Central memory CD8-positive, alpha-beta T cell (primary cell): ENCODE data around the gene LRMDA.

ENCODE experiments used
- ATAC-seq: fragments of 150-1000 bp; cut with Tn5 transposase; replicated peaks from 2 replicates; pipeline ENCODE4 v1.10.0; 2022; ENCODE audit warnings: mild to moderate bottlenecking, moderate FRiP score, moderate number of reproducible peaks; ENCODE audit not compliant: poor library complexity, severe bottlenecking; ENCODE audit errors: extremely low read depth
- DNase-seq, 2 donors: peaks; one replicate each; pipeline ENCODE4 v3.0.0; 2021; ENCODE audit warnings: low spot score in 2 of 2
- H3K27ac Mint-ChIP-seq: one replicate; pipeline ENCODE4 v1.8.0; 2022; ENCODE audit warnings: low read depth, mild to moderate bottlenecking, moderate library complexity, mixed read lengths
- H3K27me3 Mint-ChIP-seq: one replicate; pipeline ENCODE4 v1.8.0; 2022; ENCODE audit warnings: mixed read lengths
- H3K36me3 Mint-ChIP-seq: one replicate; pipeline ENCODE4 v1.8.0; 2022; ENCODE audit warnings: mild to moderate bottlenecking, moderate library complexity, mixed read lengths; ENCODE audit not compliant: insufficient read depth
- H3K4me1 Mint-ChIP-seq: one replicate; pipeline ENCODE4 v1.8.0; 2022; ENCODE audit warnings: mixed read lengths
- H3K4me3 Mint-ChIP-seq: one replicate; pipeline ENCODE4 v1.8.0; 2022; ENCODE audit warnings: mild to moderate bottlenecking, moderate library complexity, mixed read lengths
- H3K9me3 Mint-ChIP-seq: one replicate; pipeline ENCODE4 v1.8.0; 2022; ENCODE audit warnings: mixed read lengths

Gene LRMDA

DNA sequence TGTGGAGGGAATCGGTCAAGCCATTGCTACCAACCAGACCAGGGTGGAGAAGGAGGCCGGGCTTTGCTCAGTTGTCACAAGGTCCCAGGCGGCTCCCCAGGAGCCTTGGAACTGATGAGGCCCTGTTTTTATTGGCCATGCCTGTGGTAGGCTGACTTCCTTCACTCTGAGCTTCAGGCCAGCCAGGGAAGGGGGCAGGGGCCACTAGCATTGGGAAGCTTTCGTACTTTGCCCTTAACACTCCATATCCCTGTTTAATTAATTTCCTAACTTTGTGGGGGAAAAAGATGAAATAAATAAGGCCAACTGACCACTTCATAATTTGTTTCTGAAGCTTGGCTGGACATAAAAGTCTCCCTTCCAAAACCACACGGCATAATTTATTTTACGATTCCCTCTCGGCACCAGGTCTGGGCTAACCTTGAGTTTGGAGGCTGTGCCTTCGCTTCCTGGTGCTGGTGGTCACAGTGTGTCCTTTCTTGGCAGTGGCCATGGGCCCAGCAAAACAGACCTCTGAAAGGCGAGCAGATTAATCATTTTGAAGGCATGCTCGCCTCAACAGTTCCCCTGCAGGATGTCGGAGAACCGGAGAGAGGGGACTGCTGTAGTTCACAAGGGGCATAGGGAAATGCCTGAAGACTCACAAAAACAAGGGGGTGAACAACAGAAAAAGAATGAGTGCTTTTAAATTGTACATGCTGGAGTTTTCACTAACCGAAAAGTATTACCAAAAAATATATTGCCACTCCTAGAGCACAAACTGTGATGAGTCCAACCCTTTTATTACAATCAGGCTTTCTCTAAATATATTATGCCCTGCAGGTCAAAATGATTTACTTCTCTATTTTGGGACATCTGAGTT lies 966.0 kb downstream of the LRMDA start:
- peaks cover 23% of the 10 kb centered on the region for H3K9me3 Mint-ChIP-seq
- no peaks in the 10 kb centered on the region for H3K36me3 Mint-ChIP-seq

DNA sequence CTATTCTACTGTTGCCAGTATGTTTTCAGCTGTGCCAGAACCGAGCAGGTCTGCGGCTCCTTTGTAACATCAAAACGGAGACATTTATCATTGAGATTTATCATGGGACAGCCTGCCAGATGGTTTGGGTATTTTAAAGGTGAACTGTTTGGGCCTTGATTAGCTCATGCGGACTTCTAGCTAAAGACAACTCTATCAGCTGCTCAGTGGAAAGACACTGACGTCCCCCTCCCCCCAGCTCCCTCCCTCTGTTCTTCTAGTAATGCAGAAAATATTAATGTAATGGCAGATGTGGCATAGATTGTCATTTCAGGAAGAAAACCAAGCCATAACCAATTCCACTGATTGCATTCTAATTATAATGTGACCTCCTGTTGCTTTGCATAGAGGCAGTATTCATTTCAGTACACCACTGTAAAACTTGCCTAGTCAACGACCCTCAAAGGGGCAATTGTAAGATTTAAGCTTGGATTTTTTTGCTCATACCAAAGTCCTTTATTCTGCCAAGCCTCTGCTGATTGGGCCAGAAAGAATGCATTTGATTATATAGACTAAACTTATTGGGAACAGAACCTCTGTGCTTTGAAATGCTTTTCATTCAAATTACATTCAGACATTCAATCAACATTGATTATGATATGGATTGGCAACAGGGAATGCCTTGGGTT lies 966.8 kb downstream of the LRMDA start:
- no peak overlapping the region for H3K4me3 Mint-ChIP-seq
- DNase-seq = no peak
- no peak overlapping the region for H3K27ac Mint-ChIP-seq
- no peak for ATAC-seq
- H3K27me3 Mint-ChIP-seq = no peaks in the 10 kb centered on the region
- no peaks in the 10 kb centered on the region for H3K4me1 Mint-ChIP-seq
- H3K36me3 Mint-ChIP-seq = no peaks in the 10 kb centered on the region
- peaks cover 27% of the 10 kb centered on the region for H3K9me3 Mint-ChIP-seq

More for the DNA sequence above, 966.0 kb downstream of the LRMDA start:
- no peak overlapping the region for H3K4me3 Mint-ChIP-seq
- H3K27me3 Mint-ChIP-seq = no peaks in the 10 kb centered on the region
- DNase-seq (no peak), ATAC-seq (no peak)
- no peaks in the 10 kb centered on the region for H3K4me1 Mint-ChIP-seq
- no peak overlapping the region for H3K27ac Mint-ChIP-seq

DNA sequence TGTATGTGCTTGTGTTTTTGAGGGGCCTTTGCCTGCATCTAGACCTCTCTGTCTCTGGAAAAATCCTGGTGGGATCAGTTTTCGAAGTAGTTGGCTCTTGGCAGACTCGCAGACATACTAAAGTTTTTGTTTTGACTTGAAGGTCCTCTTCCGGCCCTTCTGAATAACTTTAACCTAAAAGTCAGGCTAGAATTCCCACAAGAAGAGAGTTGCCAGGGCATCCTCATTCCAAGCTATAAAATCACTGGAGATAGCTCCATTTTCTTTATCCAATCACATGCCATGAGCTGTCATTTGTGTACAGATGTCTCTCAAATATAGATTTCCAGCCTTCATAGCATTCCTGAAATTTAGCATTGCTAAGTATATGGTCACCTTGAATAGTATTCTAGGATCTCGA lies 967.8 kb downstream of the LRMDA start:
- no peak for DNase-seq
- ATAC-seq = no peak

DNA sequence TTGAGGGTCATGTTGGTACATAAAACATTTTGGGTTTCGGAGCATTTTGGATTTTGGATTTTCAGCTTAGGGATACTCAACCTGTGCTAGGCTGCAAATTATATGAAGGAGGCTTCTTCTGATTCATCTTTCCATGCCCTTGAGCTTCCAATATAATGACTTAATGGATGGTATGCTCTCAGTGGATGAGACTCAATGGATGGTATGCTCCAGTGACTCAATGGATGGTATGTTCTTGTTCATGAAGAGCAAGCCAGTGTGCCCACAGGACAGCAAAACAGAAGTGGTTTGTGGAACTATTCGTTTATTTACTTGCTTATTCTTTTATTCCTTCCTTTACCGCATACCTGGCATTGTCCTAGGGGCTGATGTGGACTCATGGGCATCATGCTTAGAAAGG lies 969.6 kb downstream of the LRMDA start:
- no peak overlapping the region for H3K4me3 Mint-ChIP-seq
- no peaks in the 10 kb centered on the region for H3K4me1 Mint-ChIP-seq
- no peak overlapping the region for H3K27ac Mint-ChIP-seq
- ATAC-seq (no peak), DNase-seq (no peak)
- no peaks in the 10 kb centered on the region for H3K36me3 Mint-ChIP-seq
- H3K27me3 Mint-ChIP-seq = no peaks in the 10 kb centered on the region
- peaks cover 26% of the 10 kb centered on the region for H3K9me3 Mint-ChIP-seq

More for the DNA sequence above, 967.8 kb downstream of the LRMDA start:
- Mint-ChIP-seq H3K9me3 (peaks cover 34% of the 10 kb centered on the region), H3K4me3 (no peak overlapping the region), H3K4me1 (no peaks in the 10 kb centered on the region), H3K36me3 (no peaks in the 10 kb centered on the region), H3K27ac (no peak overlapping the region), H3K27me3 (no peaks in the 10 kb centered on the region)

DNA sequence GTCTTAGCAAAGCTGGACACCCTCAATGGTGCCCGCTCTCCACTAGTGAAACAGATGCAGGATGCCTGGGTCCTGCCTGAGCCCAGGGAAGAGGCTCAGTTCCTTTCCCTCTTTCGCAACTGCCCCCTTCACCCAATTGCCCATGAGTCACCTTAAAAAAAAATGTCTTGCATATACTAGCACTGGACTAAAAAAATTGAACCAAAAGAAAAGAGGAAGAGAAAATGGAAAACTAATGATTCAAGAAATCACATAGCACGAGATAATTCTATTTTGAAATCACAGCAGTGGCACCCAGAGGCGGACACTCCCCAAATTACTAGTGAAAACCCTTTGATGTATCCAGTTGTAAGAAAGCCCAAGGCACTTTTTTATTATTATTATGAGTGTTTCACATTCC lies 972.5 kb downstream of the LRMDA start:
- peaks cover 17% of the 10 kb centered on the region for H3K9me3 Mint-ChIP-seq
- no peak overlapping the region for H3K27ac Mint-ChIP-seq
- no peaks in the 10 kb centered on the region for H3K36me3 Mint-ChIP-seq
- no peak overlapping the region for H3K4me3 Mint-ChIP-seq
- no peak for ATAC-seq
- DNase-seq = no peak
- no peaks in the 10 kb centered on the region for H3K4me1 Mint-ChIP-seq
- H3K27me3 Mint-ChIP-seq = no peaks in the 10 kb centered on the region

DNA sequence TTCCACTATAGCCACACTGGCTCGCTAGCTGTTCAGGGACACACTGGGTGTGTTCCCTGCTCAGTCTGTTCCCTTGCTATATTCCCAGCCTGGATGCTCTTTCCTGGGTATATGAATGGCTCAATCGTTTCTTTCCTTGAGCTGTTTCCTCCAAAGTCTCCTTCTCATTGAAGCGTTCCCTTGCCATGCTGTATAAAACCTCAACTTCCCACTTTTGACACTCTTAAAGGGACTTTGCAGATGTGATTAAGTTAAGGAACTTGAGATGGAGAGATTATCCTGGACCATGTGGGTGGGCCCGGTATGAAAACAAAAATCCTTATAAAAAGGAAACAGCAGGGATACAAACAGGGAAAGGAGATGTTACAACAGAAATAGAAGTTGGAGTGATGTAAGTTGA lies 973.1 kb downstream of the LRMDA start:
- H3K27ac Mint-ChIP-seq = no peak overlapping the region
- peaks cover 14% of the 10 kb centered on the region for H3K9me3 Mint-ChIP-seq
- H3K27me3 Mint-ChIP-seq = no peaks in the 10 kb centered on the region
- H3K4me1 Mint-ChIP-seq = no peaks in the 10 kb centered on the region
- ATAC-seq = no peak
- H3K4me3 Mint-ChIP-seq = no peak overlapping the region
- H3K36me3 Mint-ChIP-seq = no peaks in the 10 kb centered on the region
- DNase-seq = no peak

DNA sequence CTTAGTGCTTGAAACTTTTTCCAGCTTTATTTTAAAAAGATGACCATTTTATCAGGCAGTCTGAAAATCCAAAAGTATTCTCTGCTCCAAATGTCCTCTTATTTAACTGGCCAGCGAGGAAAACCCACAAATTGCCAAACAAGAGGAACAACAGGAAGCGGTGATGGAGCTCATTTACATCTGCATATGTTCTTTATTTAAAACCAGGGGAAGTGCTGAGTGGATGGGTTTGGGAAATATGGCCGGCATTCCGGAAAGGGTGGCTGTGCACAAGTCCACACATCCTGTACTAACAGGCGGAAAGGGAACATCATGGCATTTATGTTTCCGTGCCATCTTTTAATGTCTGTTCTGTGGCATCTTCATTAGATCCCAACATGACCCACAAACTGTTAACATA lies 974.5 kb downstream of the LRMDA start:
- H3K4me1 Mint-ChIP-seq = no peaks in the 10 kb centered on the region
- H3K27me3 Mint-ChIP-seq = no peaks in the 10 kb centered on the region
- no peak overlapping the region for H3K27ac Mint-ChIP-seq
- no peak for ATAC-seq
- peaks cover 17% of the 10 kb centered on the region for H3K9me3 Mint-ChIP-seq
- H3K36me3 Mint-ChIP-seq = no peaks in the 10 kb centered on the region
- no peak for DNase-seq
- H3K4me3 Mint-ChIP-seq = no peak overlapping the region

DNA sequence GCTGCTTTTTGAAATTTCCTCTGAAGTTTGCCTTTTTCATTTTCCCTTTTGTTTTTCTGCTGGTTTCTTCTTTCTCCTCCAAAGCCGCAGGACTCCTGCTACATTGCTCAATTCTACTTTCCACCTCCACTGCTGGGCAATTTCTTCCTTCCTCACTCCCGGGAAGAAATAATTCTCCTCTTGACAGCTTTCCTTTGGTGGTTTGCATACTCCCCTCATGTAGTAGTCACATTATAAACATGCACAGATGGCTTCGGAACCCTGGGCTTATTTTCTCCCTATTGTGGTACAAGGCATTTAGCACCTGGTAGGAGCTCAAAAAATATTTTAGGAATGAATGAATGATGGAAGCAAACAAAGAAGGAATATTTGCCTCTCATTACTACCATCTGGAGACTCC lies 977.2 kb downstream of the LRMDA start:
- peaks cover 17% of the 10 kb centered on the region for H3K9me3 Mint-ChIP-seq
- no peaks in the 10 kb centered on the region for H3K36me3 Mint-ChIP-seq
- no peak for DNase-seq

DNA sequence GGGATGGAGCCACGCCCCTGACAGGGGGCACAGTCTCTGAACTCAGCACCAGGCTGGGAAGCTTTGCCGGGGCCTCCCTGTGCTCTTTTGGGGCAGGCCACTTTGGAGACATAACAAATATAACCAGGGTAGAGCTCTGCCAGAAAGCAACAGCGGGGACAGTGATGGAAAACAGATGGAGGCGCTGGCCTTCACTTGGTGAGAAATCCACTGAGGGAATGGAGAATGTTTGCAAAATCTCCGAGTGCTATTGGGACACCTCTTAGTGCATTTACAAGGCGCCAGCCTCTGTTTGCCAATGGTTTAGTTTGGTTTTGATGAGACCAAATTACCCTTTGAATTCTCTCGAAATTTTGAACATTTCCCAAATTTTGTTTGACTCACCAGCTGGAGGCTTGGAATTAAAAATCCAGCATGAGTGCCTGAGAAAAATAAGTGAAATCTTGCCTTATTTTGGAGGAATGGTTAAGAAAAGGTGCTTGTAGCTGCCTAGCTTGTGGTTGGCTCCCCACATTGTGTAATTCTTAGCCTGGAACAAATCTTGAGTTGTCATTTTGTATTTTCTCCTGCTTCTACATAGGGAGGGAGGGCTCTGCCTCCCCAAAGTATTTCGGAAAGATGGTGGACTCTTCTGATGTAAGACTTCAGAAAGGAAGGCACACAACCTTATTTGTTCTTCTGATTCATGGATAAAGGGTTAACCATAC lies 980.5 kb downstream of the LRMDA start:
- ATAC-seq = no peak
- no peak for DNase-seq
- Mint-ChIP-seq H3K27me3 (no peaks in the 10 kb centered on the region), H3K4me3 (no peak overlapping the region), H3K36me3 (no peaks in the 10 kb centered on the region), H3K9me3 (peaks cover 13% of the 10 kb centered on the region), H3K4me1 (no peaks in the 10 kb centered on the region), H3K27ac (no peak overlapping the region)

More for the DNA sequence above, 977.2 kb downstream of the LRMDA start:
- H3K27ac Mint-ChIP-seq = no peak overlapping the region
- H3K27me3 Mint-ChIP-seq = no peaks in the 10 kb centered on the region
- H3K4me1 Mint-ChIP-seq = no peaks in the 10 kb centered on the region
- H3K4me3 Mint-ChIP-seq = no peak overlapping the region
- no peak for ATAC-seq

DNA sequence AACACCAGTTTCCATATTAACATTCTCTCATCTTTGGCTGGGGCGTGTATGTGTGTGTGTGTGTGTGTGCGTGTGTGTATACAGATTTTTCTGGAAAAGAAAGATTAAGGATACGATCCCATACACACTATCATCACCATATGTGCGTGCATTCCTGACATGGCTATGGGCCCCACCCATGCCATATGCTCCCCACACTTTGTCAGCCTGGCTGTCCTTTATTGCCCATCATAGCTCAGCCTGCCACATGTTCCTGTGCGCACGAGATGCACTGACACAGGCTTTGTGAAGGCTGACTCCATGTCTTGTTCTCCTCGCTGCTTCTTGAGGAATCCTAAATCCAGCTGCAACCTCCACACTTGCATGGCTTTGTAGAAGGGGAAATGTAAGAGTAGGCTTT lies 984.1 kb downstream of the LRMDA start:
- Mint-ChIP-seq H3K4me3 (no peak overlapping the region), H3K27me3 (no peaks in the 10 kb centered on the region), H3K27ac (no peak overlapping the region), H3K9me3 (peaks cover 12% of the 10 kb centered on the region), H3K36me3 (no peaks in the 10 kb centered on the region), H3K4me1 (no peaks in the 10 kb centered on the region)
- ATAC-seq = no peak
- no peak for DNase-seq

DNA sequence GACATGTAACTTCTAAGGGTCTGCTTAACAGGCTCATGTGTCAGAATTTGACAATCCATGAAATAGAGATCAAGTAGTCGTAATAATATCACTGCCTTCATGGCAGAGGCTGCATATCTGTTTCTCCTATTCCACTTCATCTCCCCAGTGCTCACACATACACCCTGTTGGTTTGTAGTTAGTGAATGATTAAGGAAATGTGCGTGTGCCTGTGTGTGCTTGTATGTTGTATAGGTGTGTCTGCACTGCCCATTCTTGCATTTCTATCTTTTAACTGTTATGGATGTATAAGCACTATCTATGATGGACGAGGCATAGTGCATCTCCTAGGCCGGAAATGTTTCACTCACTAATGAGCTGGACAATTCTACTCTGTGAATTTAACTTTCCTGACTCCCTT lies 985.2 kb downstream of the LRMDA start:
- Mint-ChIP-seq H3K27ac (no peak overlapping the region), H3K36me3 (no peaks in the 10 kb centered on the region), H3K4me3 (no peak overlapping the region), H3K4me1 (no peaks in the 10 kb centered on the region), H3K27me3 (no peaks in the 10 kb centered on the region), H3K9me3 (peaks cover 15% of the 10 kb centered on the region)
- no peak for DNase-seq
- no peak for ATAC-seq

DNA sequence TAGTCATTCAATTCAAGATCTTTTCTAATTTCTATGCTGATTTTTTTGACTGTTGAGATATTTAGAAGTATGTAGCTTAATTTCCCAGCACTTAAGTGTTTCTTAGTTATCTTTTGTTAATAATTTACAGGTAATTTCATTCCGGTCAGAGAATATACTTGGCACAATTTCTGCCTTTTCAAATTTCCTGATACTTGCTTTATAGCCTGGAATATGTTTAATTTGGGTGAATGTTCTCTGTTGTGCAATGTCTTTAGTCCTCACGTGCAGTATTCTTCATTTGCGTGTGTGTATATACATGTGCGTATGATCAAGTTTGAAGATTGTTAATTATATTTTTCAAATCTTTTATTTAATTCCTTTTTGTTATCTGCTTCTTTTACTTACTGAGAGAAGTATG lies 989.3 kb downstream of the LRMDA start:
- DNase-seq (no peak), ATAC-seq (no peak)
- Mint-ChIP-seq H3K4me3 (no peak overlapping the region), H3K4me1 (no peaks in the 10 kb centered on the region), H3K36me3 (no peaks in the 10 kb centered on the region), H3K27me3 (no peaks in the 10 kb centered on the region), H3K27ac (no peak overlapping the region), H3K9me3 (peaks cover 12% of the 10 kb centered on the region)

DNA sequence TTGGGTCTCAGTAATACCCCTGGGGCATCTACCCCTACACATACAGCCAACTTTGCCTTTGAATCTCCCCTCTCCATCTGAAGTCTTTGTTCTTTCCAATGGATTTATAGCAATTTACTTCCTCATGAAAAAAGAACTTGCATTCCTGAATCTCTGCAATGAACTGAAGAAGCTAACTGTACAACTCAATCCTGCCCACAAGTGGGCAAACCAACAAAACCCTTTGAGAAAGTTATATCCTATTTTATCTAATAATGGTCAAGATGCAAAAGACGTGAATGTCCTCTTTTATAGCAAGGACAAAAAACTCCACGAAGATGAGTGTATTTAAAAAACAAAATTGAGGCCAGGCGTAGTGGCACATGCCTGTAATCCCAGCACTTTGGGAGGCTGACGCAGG lies 991.3 kb downstream of the LRMDA start:
- H3K4me3 Mint-ChIP-seq = no peak overlapping the region
- no peaks in the 10 kb centered on the region for H3K36me3 Mint-ChIP-seq
- DNase-seq = no peak
- H3K9me3 Mint-ChIP-seq = peaks cover 12% of the 10 kb centered on the region
- no peaks in the 10 kb centered on the region for H3K4me1 Mint-ChIP-seq
- no peaks in the 10 kb centered on the region for H3K27me3 Mint-ChIP-seq
- H3K27ac Mint-ChIP-seq = no peak overlapping the region
- no peak for ATAC-seq
